D721Med (cell line): ENCODE measurements around the gene POLN.
"Not testable (repeated sequence)": the region's sequence is repeated elsewhere in the genome, so short reads cannot be mapped to it uniquely, and the experiment has no call there.

ENCODE experiments used
- DNase-seq: peaks from one replicate; pipeline ENCODE4 v3.0.0; 2011; ENCODE audit warnings: low spot score; ENCODE audit not compliant: insufficient read length
- FAIRE-seq: peaks from 2 replicates; lab custom pipeline; 2011; peaks lifted over from hg19 to GRCh38; lab: Jason Lieb, UNC
- TF ChIP-seq, protein P1 (sequence below): IDR thresholded peaks from 2 replicates; pipeline ENCODE4 v1.5.1; 2012; ENCODE audit warnings: mild to moderate bottlenecking, control low read depth; ENCODE audit not compliant: insufficient read depth; ENCODE audit errors: missing control alignments

Gene POLN

DNA sequence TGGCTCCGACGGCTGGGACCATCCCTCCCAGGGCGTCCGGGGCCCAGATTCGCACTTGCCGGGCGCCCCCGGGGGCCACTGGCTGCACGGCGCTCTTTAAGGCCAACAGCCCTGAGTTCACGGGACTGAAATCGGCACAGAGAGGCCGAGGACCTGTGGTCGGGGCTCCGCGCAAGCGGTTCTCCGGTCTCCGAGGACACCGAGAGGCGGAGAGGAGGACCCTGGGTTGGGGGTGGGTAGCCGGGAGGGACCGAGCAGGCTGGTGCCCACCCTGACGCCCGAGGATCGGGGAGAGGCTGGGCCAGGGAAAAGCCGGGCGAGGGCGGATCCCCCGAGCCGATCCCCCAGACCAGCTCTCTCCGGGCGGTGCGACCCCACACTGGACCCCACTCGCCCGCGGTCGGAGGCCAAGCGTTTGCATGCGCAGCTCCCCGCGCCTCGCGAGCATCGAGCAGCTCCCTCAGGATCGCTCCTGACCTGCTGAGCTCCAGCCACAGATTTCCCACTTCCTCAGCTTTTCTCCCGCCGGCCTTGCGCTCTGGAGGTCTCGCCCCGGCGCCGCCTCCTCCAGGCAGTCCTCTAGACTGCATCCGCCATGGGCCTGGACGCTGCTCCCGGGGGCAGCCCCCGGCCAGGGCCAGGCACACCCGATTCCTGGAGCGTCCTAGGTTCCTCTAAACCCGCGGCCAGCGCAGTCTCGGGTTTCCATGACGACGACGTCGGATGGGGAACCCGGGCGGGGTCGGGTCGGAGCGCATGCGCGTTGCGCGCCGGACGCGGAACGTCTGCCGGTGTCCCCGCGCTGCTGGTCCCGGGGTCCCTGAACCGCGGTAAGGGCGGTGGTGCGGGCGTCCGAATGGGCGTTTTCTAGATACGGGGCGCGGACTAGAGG, 200.4 kb downstream of the POLN start:
- DNase-seq (peak; percentile 95), FAIRE-seq (no peak)
- TF ChIP-seq, protein P1, sequence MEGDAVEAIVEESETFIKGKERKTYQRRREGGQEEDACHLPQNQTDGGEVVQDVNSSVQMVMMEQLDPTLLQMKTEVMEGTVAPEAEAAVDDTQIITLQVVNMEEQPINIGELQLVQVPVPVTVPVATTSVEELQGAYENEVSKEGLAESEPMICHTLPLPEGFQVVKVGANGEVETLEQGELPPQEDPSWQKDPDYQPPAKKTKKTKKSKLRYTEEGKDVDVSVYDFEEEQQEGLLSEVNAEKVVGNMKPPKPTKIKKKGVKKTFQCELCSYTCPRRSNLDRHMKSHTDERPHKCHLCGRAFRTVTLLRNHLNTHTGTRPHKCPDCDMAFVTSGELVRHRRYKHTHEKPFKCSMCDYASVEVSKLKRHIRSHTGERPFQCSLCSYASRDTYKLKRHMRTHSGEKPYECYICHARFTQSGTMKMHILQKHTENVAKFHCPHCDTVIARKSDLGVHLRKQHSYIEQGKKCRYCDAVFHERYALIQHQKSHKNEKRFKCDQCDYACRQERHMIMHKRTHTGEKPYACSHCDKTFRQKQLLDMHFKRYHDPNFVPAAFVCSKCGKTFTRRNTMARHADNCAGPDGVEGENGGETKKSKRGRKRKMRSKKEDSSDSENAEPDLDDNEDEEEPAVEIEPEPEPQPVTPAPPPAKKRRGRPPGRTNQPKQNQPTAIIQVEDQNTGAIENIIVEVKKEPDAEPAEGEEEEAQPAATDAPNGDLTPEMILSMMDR, result no peak

DNA sequence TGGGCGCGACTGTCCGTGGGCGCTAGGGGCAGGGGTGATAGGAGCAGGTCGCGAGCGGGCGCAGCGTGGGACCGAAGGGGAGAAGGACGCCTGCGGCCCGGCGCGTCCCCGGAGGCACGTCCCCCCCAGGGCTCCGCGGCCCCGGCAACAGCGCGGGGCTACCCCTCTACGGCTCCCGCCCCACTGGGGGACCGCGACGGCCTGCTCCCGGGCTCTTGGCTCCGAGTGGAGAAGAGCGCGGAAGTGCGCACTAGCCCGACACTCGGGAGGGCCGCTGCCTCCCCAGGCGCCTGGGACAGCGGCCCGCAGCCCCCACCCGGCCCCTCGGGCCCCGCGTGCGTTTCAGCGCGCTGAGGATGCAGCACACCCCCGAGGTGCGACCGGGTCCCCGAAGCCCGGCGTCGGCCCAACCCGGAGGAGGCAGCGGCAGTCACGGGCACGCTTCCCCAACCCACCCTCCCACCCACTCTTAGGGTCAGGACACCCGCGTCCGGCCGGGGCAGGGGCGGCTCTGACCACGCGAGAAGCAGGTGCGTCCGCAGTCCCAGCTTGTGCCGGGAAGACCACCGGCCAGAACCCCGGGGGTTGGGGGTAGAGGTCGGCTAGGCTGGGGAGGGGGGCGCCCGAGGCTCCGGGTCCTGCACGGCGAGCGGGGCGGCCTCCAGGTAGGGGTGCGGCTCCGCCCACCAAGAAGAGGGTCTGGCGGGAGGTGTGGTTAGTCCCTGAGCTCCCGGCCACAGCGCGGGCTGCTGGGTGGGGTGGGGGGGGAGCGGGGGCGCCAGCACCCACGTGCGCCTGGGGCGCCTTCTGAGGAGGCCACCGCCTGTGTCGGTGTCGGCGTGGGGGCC, 201.3 kb downstream of the POLN start:
- TF ChIP-seq, protein P1, result no peak
- DNase-seq (no peak), FAIRE-seq (no peak)

DNA sequence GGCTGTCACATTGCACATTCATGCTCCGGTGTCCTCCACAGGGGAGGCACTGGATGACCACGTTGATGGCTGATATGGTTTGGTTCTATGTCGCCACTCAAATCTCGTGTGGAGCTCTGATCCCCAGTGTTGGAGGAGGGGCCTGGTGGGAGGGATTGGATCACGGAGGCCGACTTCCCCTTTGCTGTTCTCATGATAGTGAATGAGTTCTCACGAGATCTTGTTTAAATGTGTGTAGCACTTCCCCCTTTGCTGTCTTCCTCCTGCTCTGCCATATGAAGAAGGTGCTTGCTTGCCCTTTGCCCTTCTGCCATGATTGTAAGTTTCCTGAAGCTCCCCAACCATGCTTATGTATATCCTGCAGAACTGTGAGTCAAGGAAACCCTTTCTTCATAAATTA, 205.1 kb downstream of the POLN start:
- TF ChIP-seq, protein P1, result no peak
- DNase-seq (no peak), FAIRE-seq (no peak)

DNA sequence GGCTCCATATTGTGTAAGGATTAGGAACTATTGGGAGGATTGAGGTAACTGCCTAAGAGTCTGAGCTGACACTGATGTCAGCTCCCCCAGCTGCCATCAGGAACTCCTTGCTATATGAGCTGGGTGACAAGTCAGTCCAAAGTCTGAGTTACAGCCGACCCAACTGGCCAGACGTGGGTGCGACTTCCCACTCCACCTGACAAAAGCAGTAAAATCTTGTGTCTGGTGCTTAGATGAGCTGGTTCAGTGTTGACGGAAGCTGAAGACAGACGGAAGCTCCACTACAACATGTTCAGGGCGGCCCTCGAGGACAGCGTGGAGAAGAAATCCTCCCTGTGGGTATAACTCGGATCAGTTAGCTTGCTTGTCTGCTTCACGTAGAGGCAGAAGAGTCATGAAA, 205.6 kb downstream of the POLN start:
- DNase-seq (no peak), FAIRE-seq (no peak)
- TF ChIP-seq, protein P1, result no peak

DNA sequence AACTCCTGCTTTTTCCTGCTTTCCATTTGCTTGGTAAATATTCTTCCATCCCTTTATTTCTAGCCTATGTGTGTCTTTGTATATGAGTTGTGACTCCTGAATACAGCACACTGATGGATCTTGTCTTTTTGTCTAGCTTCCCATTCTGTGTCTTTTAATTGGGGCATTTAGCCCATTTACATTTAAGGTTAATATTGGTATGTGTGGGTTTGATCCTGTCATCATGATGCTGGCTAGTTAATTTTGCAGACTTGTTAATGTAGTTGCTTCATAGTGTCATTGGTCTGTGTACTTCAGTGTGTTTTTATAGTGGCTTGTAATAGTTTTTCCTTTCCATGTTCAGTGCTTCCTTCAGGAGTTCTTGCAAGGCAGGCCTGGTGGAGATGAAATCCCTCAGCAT, 210.8 kb downstream of the POLN start:
- FAIRE-seq, DNase-seq: not testable (repeated sequence)

DNA sequence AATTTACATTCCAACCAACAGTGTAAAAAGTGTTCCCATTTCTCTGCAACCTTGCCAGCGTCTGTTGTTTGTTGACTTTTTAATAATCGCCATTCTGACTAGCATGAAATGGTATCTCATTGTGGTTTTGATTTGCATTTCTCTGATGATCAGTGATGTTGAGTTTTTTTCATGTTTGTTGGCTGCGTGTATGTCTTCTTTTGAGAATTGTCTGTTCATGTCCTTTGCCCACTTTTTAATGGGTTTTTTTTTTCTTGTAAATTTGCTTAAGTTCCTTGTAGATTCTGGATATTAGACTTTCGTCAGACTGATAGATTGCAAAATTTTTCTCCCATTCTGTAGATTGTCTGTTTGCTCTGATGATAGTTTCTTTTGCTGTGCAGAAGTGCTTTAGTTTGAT, 214.8 kb downstream of the POLN start:
- not testable (repeated sequence) for FAIRE-seq

DNA sequence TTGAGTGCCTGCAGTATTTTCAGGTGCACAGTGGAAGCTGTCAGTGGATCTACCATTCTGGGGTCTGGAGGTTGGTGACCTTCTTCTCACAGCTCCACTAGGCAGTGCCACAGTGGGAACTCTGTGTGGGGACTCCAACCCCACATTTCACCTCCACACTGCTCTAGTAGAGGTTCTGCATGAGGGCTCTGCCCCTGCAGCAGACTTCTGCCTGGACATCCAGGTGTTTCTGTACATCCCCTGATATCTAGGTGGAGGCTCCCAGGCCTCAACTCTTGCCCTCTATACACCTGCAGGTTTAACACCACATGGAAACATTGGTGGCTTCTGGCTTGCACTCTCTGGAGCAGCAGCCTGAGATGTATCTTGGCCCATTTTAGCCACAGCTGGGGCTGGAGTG, 216.1 kb downstream of the POLN start:
- FAIRE-seq, result no peak
- TF ChIP-seq, protein P1, result no peak
- DNase-seq, result no peak

More for the DNA sequence above, 214.8 kb downstream of the POLN start:
- DNase-seq, result not testable (repeated sequence)

DNA sequence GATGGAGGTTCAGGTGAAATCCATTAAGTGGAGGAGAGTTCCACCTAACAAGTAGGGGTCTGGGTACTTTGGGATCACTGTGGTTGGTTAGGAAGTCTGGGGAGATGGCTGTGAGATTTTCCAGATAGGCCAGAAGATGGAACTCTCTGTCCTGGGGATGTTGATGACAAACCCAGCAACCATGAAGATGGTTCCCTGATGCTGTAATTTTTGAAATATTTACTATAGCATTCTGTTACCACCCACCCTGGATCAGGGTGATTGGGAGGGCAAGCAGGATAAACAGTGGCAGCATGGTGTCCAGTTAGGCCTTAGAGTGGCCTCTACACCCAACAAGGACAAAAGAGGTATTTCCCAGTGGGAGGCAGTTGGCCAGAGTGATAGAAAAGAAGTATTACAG, 217.2 kb downstream of the POLN start:
- DNase-seq, result no peak
- FAIRE-seq, result no peak
- TF ChIP-seq, protein P1, result no peak
